ENCODE results near the gene KRTAP10-2.
"Not testable (repeated sequence)": the region's sequence is repeated elsewhere in the genome, so short reads cannot be mapped to it uniquely, and the experiment has no call there.

The KRTAP10-2 gene

GRCh38 chr21:44568261-44568660 lies 17.0 kb upstream of the KRTAP10-2 start:
- in situ Hi-C loops (cut with HindIII; ENCODE audit: low sequenced_read_pairs) = no loop called here

- in situ Hi-C loops (cut with HindIII; ENCODE audit: low sequenced_read_pairs) = no loop called here
Observed at GRCh38 chr21:44567481-44568171, 16.3 kb upstream of the KRTAP10-2 start.

- in situ Hi-C loops (cut with HindIII; ENCODE audit: low sequenced_read_pairs) = no loop called here
Observed at GRCh38 chr21:44566403-44566802, 15.1 kb upstream of the KRTAP10-2 start.

- in situ Hi-C loops (cut with HindIII; ENCODE audit: low sequenced_read_pairs) = no loop called here
Observed at GRCh38 chr21:44564886-44565598, 13.7 kb upstream of the KRTAP10-2 start.

- in situ Hi-C loops (cut with HindIII; ENCODE audit: low sequenced_read_pairs) = no loop called here
Observed at GRCh38 chr21:44564099-44564498, 12.8 kb upstream of the KRTAP10-2 start.

- in situ Hi-C loops (cut with HindIII; ENCODE audit: low sequenced_read_pairs) = no loop called here
Observed at GRCh38 chr21:44558695-44559094, 7.4 kb upstream of the KRTAP10-2 start, which contains the start of gene KRTAP10-3. KRTAP10-3 (minus strand) TSS chr21:44558795; CDS start chr21:44558715, 80 bp downstream.

- in situ Hi-C loops (cut with HindIII; ENCODE audit: low sequenced_read_pairs) = not testable (repeated sequence)
Observed at GRCh38 chr21:44558329-44558675, 7.0 kb upstream of the KRTAP10-2 start.

- in situ Hi-C loops (cut with HindIII; ENCODE audit: low sequenced_read_pairs) = no loop called here
Observed at GRCh38 chr21:44557491-44558328, 6.4 kb upstream of the KRTAP10-2 start.

GRCh38 chr21:44556879-44557278 lies 5.6 kb upstream of the KRTAP10-2 start:
- in situ Hi-C loops (cut with HindIII; ENCODE audit: low sequenced_read_pairs) = no loop called here

GRCh38 chr21:44555200-44555875 lies 4.0 kb upstream of the KRTAP10-2 start:
- in situ Hi-C loops (cut with HindIII; ENCODE audit: low sequenced_read_pairs) = no loop called here

- in situ Hi-C loops (cut with HindIII; ENCODE audit: low sequenced_read_pairs) = no loop called here
Observed at GRCh38 chr21:44552681-44553080, 1.4 kb upstream of the KRTAP10-2 start.

GRCh38 chr21:44552136-44552535 lies 831 bp upstream of the KRTAP10-2 start:
- in situ Hi-C loops (cut with HindIII; ENCODE audit: low sequenced_read_pairs) = no loop called here

- in situ Hi-C loops (cut with HindIII; ENCODE audit: low sequenced_read_pairs) = no loop called here
Observed at GRCh38 chr21:44550807-44551206, 498 bp downstream of the KRTAP10-2 start.

- in situ Hi-C loops (cut with HindIII; ENCODE audit: low sequenced_read_pairs) = not testable (repeated sequence)
Observed at GRCh38 chr21:44550285-44550684, 1.0 kb downstream of the KRTAP10-2 start.

GRCh38 chr21:44549525-44550211 lies 1.6 kb downstream of the KRTAP10-2 start:
- in situ Hi-C loops (cut with HindIII; ENCODE audit: low sequenced_read_pairs) = no loop called here

- in situ Hi-C loops (cut with HindIII; ENCODE audit: low sequenced_read_pairs) = no loop called here
Observed at GRCh38 chr21:44548922-44549321, 2.4 kb downstream of the KRTAP10-2 start.

GRCh38 chr21:44548381-44548780 lies 2.9 kb downstream of the KRTAP10-2 start:
- in situ Hi-C loops (cut with HindIII; ENCODE audit: low sequenced_read_pairs) = no loop called here

- in situ Hi-C loops (cut with HindIII; ENCODE audit: low sequenced_read_pairs) = no loop called here
Observed at GRCh38 chr21:44547656-44548331, 3.5 kb downstream of the KRTAP10-2 start.

GRCh38 chr21:44544566-44544965 lies 6.7 kb downstream of the KRTAP10-2 start:
- in situ Hi-C loops (cut with HindIII; ENCODE audit: low sequenced_read_pairs) = no loop called here

GRCh38 chr21:44542716-44543115 lies 8.6 kb downstream of the KRTAP10-2 start:
- in situ Hi-C loops (cut with HindIII; ENCODE audit: low sequenced_read_pairs) = no loop called here
